ENCODE data around the gene TXNL4A.
"Not testable (repeated sequence)": the region's sequence is repeated elsewhere in the genome, so short reads cannot be mapped to it uniquely, and the experiment has no call there.

TXNL4A gene

GRCh38 chr18:79988451-79989194, at the start of gene TXNL4A:
TSS of gene TXNL4A (minus strand) at chr18:79988563. CDS start at chr18:79988392, 171 bp downstream.
- DNase-seq = peak; percentile 85

GRCh38 chr18:80037300-80037699, 48.9 kb upstream of the TXNL4A start:
- DNase-seq = no peak

GRCh38 chr18:80035997-80036396, 47.6 kb upstream of the TXNL4A start:
- DNase-seq = no peak

GRCh38 chr18:80034852-80035406, 46.6 kb upstream of the TXNL4A start:
- no peak for DNase-seq

- DNase-seq = peak; percentile 100
Observed at GRCh38 chr18:80034068-80034851, 45.9 kb upstream of the TXNL4A start, which contains the start of gene RBFA. TSS of gene RBFA (plus strand) at chr18:80034434. CDS start at chr18:80034496, 62 bp downstream.

GRCh38 chr18:80033181-80034067, 45.1 kb upstream of the TXNL4A start:
- DNase-seq = peak; percentile 84

- no peak for DNase-seq
Observed at GRCh38 chr18:80029690-80030089, 41.3 kb upstream of the TXNL4A start.

GRCh38 chr18:80027719-80028118, 39.4 kb upstream of the TXNL4A start:
- not testable (repeated sequence) for DNase-seq

- no peak for DNase-seq
Observed at GRCh38 chr18:80026363-80026762, 38.0 kb upstream of the TXNL4A start.

- no peak for DNase-seq
Observed at GRCh38 chr18:80023173-80023572, 34.8 kb upstream of the TXNL4A start.

- peak; percentile 30 for DNase-seq
Observed at GRCh38 chr18:80022613-80023012, 34.2 kb upstream of the TXNL4A start.

- no peak for DNase-seq
Observed at GRCh38 chr18:80012714-80013113, 24.4 kb upstream of the TXNL4A start.

GRCh38 chr18:80011496-80012137, 23.3 kb upstream of the TXNL4A start:
- DNase-seq = not testable (repeated sequence)

GRCh38 chr18:80010551-80010906, 22.2 kb upstream of the TXNL4A start:
- no peak for DNase-seq

- no peak for DNase-seq
Observed at GRCh38 chr18:80009661-80010550, 21.5 kb upstream of the TXNL4A start.

GRCh38 chr18:80006724-80007123, 18.4 kb upstream of the TXNL4A start:
- no peak for DNase-seq

- DNase-seq = no peak
Observed at GRCh38 chr18:80004600-80005342, 16.4 kb upstream of the TXNL4A start.

GRCh38 chr18:80002468-80002867, 14.1 kb upstream of the TXNL4A start:
- DNase-seq = no peak

- no peak for DNase-seq
Observed at GRCh38 chr18:80000877-80001276, 12.5 kb upstream of the TXNL4A start.

- not testable (repeated sequence) for DNase-seq
Observed at GRCh38 chr18:79999701-80000100, 11.3 kb upstream of the TXNL4A start.

Data from CD4-positive, alpha-beta T cell treated with Interleukin-10 for 1 hour (primary cell).